ENCODE measurements around the gene USP6NL. TPM values are rescaled to one million over a fixed set of nuclear protein-coding genes. Genes with fewer than 3 reads are reported as not detected.

Gene USP6NL
- polyA plus RNA-seq, 1 experiment, result 13.0 TPM

GRCh38 chr10:11647676-11648075 lies 36.2 kb upstream of the USP6NL start:
- Histone ChIP-seq H3K4me3 (ENCODE audit: low read depth, low read length) (no peak overlapping the region), H3K27ac (ENCODE audit: low read depth, low read length) (no peak overlapping the region), H3K27me3 (ENCODE audit: control insufficient read depth, insufficient read depth, low read length) (peaks cover 2% of the 10 kb centered on the region), H3K9me3 (ENCODE audit: control insufficient read depth, insufficient read depth, low read length) (no peaks in the 10 kb centered on the region)
- ChIA-PET CTCF (no interaction called here), POLR2A (no interaction called here)
- TF ChIP-seq, protein P1, sequence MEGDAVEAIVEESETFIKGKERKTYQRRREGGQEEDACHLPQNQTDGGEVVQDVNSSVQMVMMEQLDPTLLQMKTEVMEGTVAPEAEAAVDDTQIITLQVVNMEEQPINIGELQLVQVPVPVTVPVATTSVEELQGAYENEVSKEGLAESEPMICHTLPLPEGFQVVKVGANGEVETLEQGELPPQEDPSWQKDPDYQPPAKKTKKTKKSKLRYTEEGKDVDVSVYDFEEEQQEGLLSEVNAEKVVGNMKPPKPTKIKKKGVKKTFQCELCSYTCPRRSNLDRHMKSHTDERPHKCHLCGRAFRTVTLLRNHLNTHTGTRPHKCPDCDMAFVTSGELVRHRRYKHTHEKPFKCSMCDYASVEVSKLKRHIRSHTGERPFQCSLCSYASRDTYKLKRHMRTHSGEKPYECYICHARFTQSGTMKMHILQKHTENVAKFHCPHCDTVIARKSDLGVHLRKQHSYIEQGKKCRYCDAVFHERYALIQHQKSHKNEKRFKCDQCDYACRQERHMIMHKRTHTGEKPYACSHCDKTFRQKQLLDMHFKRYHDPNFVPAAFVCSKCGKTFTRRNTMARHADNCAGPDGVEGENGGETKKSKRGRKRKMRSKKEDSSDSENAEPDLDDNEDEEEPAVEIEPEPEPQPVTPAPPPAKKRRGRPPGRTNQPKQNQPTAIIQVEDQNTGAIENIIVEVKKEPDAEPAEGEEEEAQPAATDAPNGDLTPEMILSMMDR (IDR thresholded peaks at IDR 0.05; ENCODE audit: low read depth, low read length), result no peak
- DNase-seq (ENCODE audit: low read depth, low spot score), result no peak

DNA sequence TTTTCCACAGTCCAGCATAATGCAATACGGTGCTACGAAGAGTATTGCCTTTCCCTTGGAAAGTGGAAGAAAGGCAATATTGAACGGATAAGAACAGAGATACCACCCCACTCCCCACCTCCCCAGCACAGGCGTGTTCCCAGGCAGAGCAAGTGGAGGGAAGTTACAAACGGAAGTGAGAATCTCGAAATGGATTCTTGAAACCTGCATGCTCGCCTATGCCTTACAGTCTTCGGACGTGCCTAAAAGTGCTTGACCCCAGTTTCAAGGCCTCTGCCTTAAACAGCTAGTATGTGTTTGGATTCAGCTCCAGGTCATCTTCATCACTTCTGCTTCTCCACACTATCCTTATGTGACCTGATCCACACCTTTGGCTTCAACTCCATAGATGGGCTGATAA lies 35.0 kb upstream of the USP6NL start:
- H3K27ac ChIP-seq (ENCODE audit: low read depth, low read length), result no peak overlapping the region
- no peak for DNase-seq (ENCODE audit: low read depth, low spot score)
- H3K27me3 ChIP-seq (ENCODE audit: control insufficient read depth, insufficient read depth, low read length), result peaks cover 2% of the 10 kb centered on the region
- no peak overlapping the region for H3K4me3 ChIP-seq (ENCODE audit: low read depth, low read length)
- H3K9me3 ChIP-seq (ENCODE audit: control insufficient read depth, insufficient read depth, low read length), result no peaks in the 10 kb centered on the region
- ChIA-PET CTCF (interaction anchor here (0.6 to 0.7 kb wide), 3 partner anchors 8 to 15 kb away, joined by 3 to 7 read pairs (median 5); no protein-coding TSS in a partner anchor), POLR2A (no interaction called here)
- TF ChIP-seq, protein P1 (IDR thresholded peaks at IDR 0.05; ENCODE audit: low read depth, low read length), result no peak

GRCh38 chr10:11643039-11643438 lies 31.6 kb upstream of the USP6NL start:
- TF ChIP-seq, protein P1 (IDR thresholded peaks at IDR 0.05; ENCODE audit: low read depth, low read length), result no peak
- CTCF ChIA-PET, result no interaction called here
- Histone ChIP-seq H3K27me3 (ENCODE audit: control insufficient read depth, insufficient read depth, low read length) (peaks cover 2% of the 10 kb centered on the region), H3K9me3 (ENCODE audit: control insufficient read depth, insufficient read depth, low read length) (no peaks in the 10 kb centered on the region), H3K27ac (ENCODE audit: low read depth, low read length) (no peak overlapping the region), H3K4me3 (ENCODE audit: low read depth, low read length) (no peak overlapping the region)
- POLR2A ChIA-PET, result no interaction called here
- no peak for DNase-seq (ENCODE audit: low read depth, low spot score)

DNA sequence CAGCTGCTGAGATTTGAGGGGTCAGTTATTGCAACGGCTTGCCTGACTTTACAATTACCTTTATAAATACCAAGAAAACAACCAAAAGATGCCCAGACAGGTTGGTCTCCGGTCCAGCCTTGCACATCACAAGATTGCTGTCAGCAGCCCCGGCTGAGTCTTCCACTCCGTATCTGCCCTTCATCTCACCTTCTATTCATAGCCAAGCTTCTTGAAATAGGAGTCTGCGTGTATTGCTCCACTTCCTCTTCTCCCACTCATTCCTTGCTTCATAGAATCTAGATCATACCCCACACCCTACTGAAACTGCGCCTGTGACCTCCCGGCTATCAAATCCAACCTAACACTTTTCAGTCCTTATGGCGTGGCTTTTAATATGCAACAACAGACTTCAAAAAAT lies 31.1 kb upstream of the USP6NL start:
- DNase-seq (ENCODE audit: low read depth, low spot score), result no peak
- H3K27ac ChIP-seq (ENCODE audit: low read depth, low read length), result no peak overlapping the region
- H3K27me3 ChIP-seq (ENCODE audit: control insufficient read depth, insufficient read depth, low read length), result peaks cover 2% of the 10 kb centered on the region
- TF ChIP-seq, protein P1 (IDR thresholded peaks at IDR 0.05; ENCODE audit: low read depth, low read length), result no peak
- H3K9me3 ChIP-seq (ENCODE audit: control insufficient read depth, insufficient read depth, low read length), result no peaks in the 10 kb centered on the region
- POLR2A ChIA-PET, result no interaction called here
- H3K4me3 ChIP-seq (ENCODE audit: low read depth, low read length), result no peak overlapping the region
- CTCF ChIA-PET, result interaction anchor here (1.2 kb wide), 1 partner anchor 177 kb away, joined by 3 read pairs; no protein-coding TSS in a partner anchor

GRCh38 chr10:11639849-11640764 lies 28.7 kb upstream of the USP6NL start:
- TF ChIP-seq, protein P1 (IDR thresholded peaks at IDR 0.05; ENCODE audit: low read depth, low read length), result no peak
- Histone ChIP-seq H3K9me3 (ENCODE audit: control insufficient read depth, insufficient read depth, low read length) (no peaks in the 10 kb centered on the region), H3K27ac (ENCODE audit: low read depth, low read length) (no peak overlapping the region), H3K4me3 (ENCODE audit: low read depth, low read length) (no peak overlapping the region), H3K27me3 (ENCODE audit: control insufficient read depth, insufficient read depth, low read length) (peaks cover 2% of the 10 kb centered on the region)
- ChIA-PET POLR2A (no interaction called here), CTCF (no interaction called here)
- no peak for DNase-seq (ENCODE audit: low read depth, low spot score)
